Measurements from ENCODE around the gene DYRK3. TPM values are rescaled to one million over a fixed set of nuclear protein-coding genes. Genes with fewer than 3 reads are reported as not detected.

Gene DYRK3
- total and polyA plus RNA-seq, 9 of the 15 experiments (the other 6 are each of a cell fraction or from before 2014, with no cell fraction given) = 4.5 to 33.7 (median 25.7) TPM

- Histone ChIP-seq H3K27me3 (ENCODE audit: control insufficient read depth in 2 of 2, insufficient read depth in 2 of 2, low read length in 2 of 2) (no peaks in the 10 kb centered on the region; a peak in 1 of 5 replicates), H3K4me2 (ENCODE audit: insufficient read depth, low read length) (no peak overlapping the region), H3K4me1 (replicated peaks in 1 of 2; ENCODE audit: control insufficient read depth in 2 of 2, insufficient read depth in 2 of 2, low read length in 2 of 2) (peaks cover 29 to 55% of the 10 kb centered on the region in 2 experiments), H2AFZ (ENCODE audit: low read depth, low read length) (peak overlapping the region; percentile 35; the same call in 1 of the 2 replicates), H3K79me2 (ENCODE audit: control insufficient read depth, insufficient read depth, low read length) (peaks cover 31% of the 10 kb centered on the region), H3K9ac (ENCODE audit: insufficient read depth in 1 of 2, low read depth in 2 of 2, low read length in 2 of 2) (peak overlapping the region in 1 of 2 experiments; percentile 61; a peak in 1 of 4 replicates), H4K20me1 (replicated peaks; ENCODE audit: control insufficient read depth, insufficient read depth, low read length) (peaks cover 18% of the 10 kb centered on the region), H3K27ac (ENCODE audit: extremely low read depth, low read depth, low read length) (no peak overlapping the region), H3K9me1 (ENCODE audit: control insufficient read depth, insufficient read depth, low read length) (peaks cover 6% of the 10 kb centered on the region), H3K36me3 (ENCODE audit: control insufficient read depth, insufficient read depth, low read length) (no peaks in the 10 kb centered on the region), H3K9me3 (replicated peaks; ENCODE audit: control insufficient read depth, insufficient read depth, low read depth, low read length) (no peaks in the 10 kb centered on the region), H3K4me3 (no peak overlapping the region)
- no peak for ATAC-seq
- no TSS peak for BruUV-seq (replicated peaks)
- 32% methylated on average over 6 of the region's 6 CpGs for WGBS (ENCODE audit: insufficient coverage, low coverage, missing lambda C conversion rate)
- intact Hi-C loops (cut with micrococcal nuclease) = no loop called here
- in situ Hi-C loops (cut with MboI) = no loop called here
- ChIA-PET POLR2A (interaction anchor here (0.8 to 1.8 kb wide), 4 partner anchors 9 to 48 kb away, joined by 3 to 10 read pairs (median 4); partner anchors contain the start of gene DYRK3), CTCF (ENCODE audit: low intra/inter-chr PET ratio) (no interaction called here)
- no peak for FAIRE-seq
- no peak for DNase-seq (ENCODE audit: extremely low read depth in 1 of 4, low spot score in 3 of 4)
- TF ChIP-seq ID3 (CRISPR knock-in tag; IDR thresholded peaks at IDR 0.05) (no peak), ID3 (tag; IDR thresholded peaks at IDR 0.05) (no peak), NFE2 (IDR thresholded peaks at IDR 0.05; ENCODE audit: low read depth) (no peak), POLR3A (IDR thresholded peaks at IDR 0.05; ENCODE audit: borderline replicate concordance, extremely low read depth, insufficient read depth, insufficient read length) (no peak), CTBP1 (IDR thresholded peaks at IDR 0.05; ENCODE audit: borderline replicate concordance) (peak; percentile 61; the same call in 1 of the 2 replicates), MEIS2 (IDR thresholded peaks at IDR 0.05; ENCODE audit: partially characterized antibody) (no peak), GTF2B (IDR thresholded peaks at IDR 0.05; ENCODE audit: extremely low read depth, insufficient read length) (no peak), DACH1 (IDR thresholded peaks at IDR 0.05; ENCODE audit: partially characterized antibody) (no peak)
Measured at GRCh38 chr1:206683313-206683712, 48.0 kb downstream of the DYRK3 start.
